Measurements from ENCODE around the gene SLC8A3.

The SLC8A3 gene

DNA sequence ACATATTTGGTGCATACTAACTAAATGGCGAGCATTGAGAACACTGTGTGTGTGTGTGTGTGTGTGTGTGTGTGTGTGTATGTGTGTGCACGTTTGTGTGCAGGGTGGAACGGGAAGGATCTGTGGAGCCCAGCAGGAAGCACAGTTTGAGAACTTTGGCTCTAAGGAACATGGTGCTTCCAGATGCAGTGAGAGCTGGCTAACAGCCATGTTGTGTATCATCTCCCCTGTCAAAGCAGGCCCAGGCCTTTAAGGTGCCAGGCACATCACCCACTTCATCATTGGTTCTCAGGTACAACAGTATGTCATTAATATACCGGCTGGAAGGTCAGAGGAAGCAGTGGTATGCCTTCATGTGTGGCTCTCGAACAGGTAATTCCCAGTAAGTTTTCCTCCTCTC lies 72.5 kb downstream of the SLC8A3 start:
- DNase-seq (ENCODE audit: low spot score), result no peak

GRCh38 chr14:70114621-70115156 lies 74.1 kb downstream of the SLC8A3 start:
- DNase-seq (ENCODE audit: low spot score), result no peak

- DNase-seq (ENCODE audit: low spot score), result no peak
Observed at GRCh38 chr14:70113211-70113610, 75.5 kb downstream of the SLC8A3 start.

DNA sequence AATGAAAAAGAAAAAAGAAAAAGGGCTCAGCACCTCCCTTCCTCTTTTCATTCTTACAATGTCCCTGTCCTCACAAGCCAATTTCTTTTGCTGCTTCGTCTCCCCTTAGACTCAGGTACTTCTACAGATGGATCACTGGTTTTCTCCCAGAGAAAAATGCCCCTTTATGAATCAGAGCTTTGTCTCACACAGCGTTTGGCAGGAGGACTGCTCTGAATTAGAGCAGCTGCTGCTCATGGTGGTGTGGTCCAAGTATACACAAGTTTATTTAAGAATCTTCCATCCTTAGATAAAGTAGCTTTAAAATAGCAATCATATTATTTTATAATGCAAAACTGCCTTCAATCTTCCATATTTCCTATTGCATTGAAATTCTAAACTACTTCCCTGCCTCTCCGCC lies 80.3 kb downstream of the SLC8A3 start:
- peak; percentile 71 for DNase-seq (ENCODE audit: low spot score)

DNA sequence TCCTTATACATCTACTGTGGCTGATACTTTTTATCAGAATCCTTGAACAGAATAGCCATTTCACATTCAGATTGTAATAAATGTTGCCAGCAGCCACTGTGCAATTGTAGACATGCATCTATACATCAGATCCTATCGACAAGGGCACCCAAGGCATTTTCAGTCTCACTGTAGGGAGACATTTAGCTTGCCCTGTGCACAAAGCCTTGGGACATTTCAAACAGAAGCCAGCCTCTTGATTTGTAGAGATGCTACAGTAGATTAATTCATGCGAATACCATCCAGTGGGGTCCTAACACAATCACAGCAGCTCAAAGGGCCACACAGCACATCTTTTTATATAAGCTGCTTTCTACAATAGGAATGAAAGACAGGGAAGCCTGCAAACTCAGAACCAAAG lies 81.4 kb downstream of the SLC8A3 start:
- no peak for DNase-seq (ENCODE audit: low spot score)

- DNase-seq (ENCODE audit: low spot score), result no peak
Observed at GRCh38 chr14:70100071-70100470, 88.7 kb downstream of the SLC8A3 start.

DNA sequence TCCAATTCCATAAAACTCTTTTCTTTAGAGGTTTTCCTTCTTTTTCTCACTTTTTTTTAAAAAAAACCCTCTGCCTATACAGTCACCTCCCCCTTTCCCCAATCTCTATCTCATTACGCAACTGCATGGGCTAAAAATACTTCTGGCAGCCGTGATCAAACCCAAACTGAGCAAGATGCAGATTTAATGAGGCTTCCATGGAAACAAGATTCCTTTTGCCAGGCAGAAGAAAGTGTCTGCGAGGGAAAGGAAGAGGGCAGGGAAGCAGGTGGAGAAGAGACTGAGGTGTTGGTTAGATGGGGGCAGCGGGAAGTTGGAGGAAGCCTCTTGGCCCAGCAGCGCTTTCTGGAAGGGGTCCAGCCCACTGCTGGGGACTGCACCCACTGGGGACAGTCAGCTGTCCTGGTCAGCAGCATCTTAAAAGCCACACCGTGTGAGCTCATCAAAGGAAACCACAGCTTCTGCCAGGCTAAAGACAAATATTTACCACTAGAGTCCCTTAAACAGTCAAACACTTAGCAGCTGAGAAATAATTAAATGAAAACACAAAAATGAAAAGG lies 90.4 kb downstream of the SLC8A3 start:
- no peak for DNase-seq (ENCODE audit: low spot score)

GRCh38 chr14:70097576-70098249 lies 91.0 kb downstream of the SLC8A3 start:
- DNase-seq (ENCODE audit: low spot score), result no peak

DNA sequence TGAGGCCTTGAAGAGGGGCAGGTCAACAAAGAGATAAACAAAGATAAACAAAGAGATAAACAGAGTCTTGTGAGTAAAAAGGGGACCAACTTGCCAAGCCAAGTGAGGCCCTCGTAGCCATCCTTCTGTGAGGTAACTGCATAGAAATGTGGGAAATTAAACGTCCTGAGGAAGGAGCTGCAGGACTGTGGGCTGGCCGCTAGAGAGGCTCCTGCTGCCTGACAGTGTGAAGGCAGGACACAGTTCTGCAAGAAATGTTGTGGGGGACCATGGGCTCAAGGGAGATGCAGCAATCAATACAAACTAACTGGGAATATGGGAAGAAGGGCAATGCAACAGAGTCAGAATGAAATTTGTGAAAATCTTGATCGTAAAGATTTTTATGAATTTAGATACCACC lies 91.9 kb downstream of the SLC8A3 start:
- no peak for DNase-seq (ENCODE audit: low spot score)

DNA sequence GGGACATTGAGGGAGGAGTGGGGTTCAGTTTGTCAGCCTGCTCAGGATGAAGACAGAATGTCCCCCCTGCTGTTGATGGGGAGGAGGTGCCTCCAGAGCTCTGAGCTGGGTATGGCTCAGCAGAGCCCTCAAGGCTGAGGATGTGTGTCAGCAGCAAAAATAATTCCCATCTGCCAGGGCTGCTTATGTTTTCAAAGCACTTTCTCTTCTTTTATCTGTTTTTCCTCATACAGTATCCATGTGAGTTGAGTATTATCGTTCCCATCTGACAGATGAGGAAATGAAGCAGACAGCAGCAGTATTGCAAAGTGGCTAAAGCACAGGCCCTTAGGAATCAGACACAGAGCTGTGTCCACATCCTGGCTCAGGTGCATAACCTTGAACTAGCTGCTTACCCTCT lies 94.1 kb downstream of the SLC8A3 start:
- no peak for DNase-seq (ENCODE audit: low spot score)

- no peak for DNase-seq (ENCODE audit: low spot score)
Observed at GRCh38 chr14:70094106-70094505, 94.6 kb downstream of the SLC8A3 start.

DNA sequence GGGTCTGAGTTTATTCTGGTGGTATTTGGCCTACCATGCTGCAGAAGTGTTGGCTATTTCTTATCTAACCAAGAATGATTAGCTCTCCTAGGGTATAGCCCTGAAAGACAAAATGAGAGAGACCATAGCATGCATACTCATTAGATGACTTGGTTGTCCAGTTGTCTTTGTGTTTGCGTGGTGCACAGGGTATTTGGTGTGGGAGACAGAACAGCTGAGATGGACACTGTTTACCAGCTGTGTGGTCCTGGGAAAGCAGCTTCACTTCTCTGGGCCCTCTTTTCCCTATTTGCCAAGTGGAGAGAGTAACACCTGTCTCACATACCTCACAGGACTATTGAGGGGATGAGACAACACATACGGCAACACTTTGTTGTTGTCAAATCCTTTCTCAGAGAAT lies 95.6 kb downstream of the SLC8A3 start:
- DNase-seq (ENCODE audit: low spot score), result no peak

DNA sequence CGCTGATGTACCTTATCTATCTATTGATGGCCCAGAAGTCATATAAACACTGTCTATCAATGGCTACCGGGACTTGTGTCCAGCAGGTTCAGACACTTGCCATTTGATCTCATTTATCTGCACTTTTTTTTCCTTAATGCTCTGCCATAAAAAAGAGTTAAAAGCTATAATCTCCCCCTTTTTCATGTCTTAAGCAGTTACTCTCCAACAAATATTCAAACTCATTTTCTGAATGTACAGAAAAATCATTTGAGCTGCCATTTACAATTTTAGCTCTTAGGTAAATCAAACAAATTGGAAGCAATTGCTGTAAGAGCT lies 101.4 kb downstream of the SLC8A3 start:
- no peak for DNase-seq (ENCODE audit: low spot score)

GRCh38 chr14:70086685-70087379 lies 101.9 kb downstream of the SLC8A3 start:
- peak; percentile 48 for DNase-seq (ENCODE audit: low spot score)

- no peak for DNase-seq (ENCODE audit: low spot score)
Observed at GRCh38 chr14:70084226-70084625, 104.5 kb downstream of the SLC8A3 start.

- DNase-seq (ENCODE audit: low spot score), result no peak
Observed at GRCh38 chr14:70082394-70082793, 106.4 kb downstream of the SLC8A3 start.

DNA sequence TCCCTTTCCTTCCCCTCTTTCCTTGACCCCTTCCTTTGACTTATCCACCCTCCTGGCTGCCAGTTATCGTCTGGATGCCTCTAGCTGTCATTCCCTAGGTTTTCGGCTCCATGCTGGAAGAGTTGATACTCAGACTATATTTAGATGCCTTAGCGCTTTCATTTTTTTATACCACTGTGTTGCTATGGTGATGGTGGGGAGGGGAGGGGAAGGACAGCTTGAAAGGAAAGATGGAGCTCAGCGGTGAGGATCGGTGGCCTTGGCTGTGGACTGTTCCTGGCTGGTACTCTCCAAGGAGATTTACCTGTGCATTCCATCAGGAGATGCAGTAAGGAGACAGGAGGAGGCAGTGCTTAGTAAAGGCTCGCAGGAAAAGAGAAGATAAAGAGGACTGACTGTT lies 108.7 kb downstream of the SLC8A3 start:
- peak; percentile 15 for DNase-seq (ENCODE audit: low spot score)

DNA sequence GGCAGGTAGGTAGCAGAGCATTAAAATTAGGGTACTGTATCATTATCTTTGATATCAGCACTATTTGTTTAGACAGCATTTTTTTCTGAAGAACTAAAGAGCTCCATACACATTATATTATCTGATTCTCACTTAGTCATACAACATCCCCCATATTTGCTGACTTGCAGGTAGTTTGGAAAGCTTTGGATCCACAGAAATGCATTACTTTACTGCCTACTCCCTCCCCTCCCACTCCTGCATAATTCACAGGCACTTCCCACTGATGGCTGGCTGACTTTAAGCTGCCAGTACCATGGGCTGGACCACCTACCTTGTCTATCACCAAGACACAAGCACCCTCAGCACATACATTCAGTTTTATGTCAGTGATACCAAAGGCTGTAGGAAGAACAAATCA lies 110.4 kb downstream of the SLC8A3 start:
- no peak for DNase-seq (ENCODE audit: low spot score)

DNA sequence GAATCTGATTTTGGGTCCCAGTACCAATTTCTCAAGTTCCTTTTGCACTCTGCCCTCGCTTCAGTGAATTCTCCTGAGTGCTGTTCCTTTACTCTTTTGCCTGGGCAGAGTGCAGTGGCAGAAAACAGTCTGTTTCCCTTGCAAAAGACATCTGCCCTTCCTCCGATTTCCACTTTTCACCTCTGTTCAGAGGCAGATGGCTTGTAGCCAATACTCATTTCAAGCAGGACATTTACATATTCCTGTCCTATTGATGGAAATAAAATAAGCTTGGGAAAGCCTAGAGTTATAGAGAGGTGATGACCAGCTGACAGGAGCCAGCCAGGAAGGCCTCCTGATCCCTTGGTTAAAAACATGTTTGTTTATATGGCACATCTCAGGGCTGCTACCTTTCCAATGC lies 111.0 kb downstream of the SLC8A3 start:
- DNase-seq (ENCODE audit: low spot score), result no peak

DNA sequence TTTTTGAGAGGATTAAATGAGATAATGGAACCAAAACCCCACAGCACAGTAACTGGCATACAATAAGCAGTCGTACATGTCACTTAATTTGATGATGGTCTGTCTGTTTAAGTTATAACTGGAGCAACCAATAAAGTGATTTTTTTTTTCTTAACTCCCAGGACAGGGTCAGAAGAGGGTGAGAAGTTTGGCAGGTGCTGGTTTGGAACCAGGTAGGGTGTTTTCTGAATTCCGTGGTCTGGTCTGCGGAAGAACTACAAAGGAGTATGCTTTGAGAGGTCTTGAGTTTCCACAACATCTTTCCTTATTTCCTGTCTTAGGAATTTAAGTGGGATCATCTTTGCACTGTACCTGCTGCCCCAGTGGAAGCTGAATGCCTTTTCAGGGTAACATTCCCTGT lies 111.7 kb downstream of the SLC8A3 start:
- DNase-seq (ENCODE audit: low spot score), result no peak

GRCh38 chr14:70073924-70074566 lies 114.7 kb downstream of the SLC8A3 start:
- peak; percentile 53 for DNase-seq (ENCODE audit: low spot score)

DNA sequence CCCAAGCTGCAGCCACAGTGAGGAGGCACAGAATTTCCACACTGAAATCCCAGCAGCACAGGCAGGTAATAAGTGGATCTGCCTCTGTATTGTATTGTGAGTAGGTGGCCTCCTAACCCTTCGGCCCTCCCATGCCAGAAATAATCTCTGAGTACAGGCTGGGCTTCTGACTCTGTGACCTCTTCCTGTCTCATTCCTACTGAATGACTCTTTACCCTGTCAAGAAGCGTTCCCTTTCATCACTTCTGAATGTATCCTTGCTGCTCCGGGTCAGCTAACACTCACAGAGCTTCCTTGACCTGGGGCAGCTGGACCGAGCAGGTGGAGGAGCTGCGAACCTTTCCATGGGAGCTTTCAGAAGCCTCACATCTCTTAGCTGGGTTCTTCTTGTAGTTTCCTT lies 119.6 kb downstream of the SLC8A3 start:
- DNase-seq (ENCODE audit: low spot score), result no peak

DNA sequence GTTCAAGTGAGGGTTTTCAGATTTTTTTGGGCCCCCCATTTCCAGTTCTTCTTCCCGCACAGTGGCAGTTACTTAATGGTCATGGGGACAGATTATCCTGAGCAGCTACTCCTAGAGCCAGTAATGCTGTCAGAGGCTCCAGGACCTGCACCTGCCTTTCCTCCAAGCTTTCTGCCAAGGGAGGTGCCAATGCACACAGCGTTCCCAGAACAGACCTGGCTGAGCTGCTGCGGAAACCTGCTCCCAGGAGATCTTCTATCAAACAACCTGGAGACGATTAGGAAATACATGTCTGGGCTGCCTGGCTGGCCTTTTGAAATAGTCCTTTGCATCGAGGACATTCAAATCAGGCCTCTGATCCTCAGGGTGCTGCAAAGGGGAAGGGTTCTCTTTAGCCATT lies 120.9 kb downstream of the SLC8A3 start:
- DNase-seq (ENCODE audit: low spot score), result no peak
